ENCODE measurements around the gene SH3PXD2B.

DNA sequence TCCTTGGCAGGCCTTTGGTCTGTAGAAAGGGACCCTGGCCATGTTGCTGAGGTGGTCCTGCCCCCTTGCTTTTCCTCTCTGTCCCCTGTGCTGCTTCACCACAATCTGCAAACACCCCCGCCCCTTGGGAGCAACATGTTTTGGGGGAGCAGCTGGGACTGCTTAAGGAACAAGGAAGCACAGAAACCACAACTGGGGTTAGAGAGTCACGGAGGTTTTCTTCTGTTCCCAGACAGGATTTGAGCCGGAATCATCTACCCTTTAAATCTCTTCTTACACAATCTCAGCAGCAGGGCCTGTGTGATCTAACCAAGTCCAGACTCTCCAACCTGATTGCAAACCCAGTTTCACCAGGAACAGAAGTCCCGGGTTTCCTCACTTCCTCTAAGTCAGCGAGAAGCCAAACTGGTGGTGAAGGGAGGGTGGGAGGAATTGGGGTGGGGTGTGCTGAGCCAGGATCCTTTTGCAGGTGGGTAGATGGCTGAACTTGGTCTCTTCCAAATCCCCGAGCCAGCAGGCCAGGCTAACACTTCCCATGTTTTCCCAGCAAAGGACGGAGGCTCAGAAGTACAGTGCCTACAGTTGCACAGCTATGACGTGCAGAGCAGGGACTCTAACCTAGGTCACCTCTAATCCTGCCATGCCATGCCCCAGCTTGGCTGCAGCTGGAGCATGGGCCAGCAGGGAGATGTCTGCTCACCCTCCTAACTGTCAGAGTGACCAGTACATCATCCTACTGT lies 25.0 kb downstream of the SH3PXD2B start:
- no peak for TF ChIP-seq POLR2AphosphoS5 (IDR thresholded peaks at IDR 0.05; ENCODE audit: low read depth, low read length)
- TF ChIP-seq, protein P1, sequence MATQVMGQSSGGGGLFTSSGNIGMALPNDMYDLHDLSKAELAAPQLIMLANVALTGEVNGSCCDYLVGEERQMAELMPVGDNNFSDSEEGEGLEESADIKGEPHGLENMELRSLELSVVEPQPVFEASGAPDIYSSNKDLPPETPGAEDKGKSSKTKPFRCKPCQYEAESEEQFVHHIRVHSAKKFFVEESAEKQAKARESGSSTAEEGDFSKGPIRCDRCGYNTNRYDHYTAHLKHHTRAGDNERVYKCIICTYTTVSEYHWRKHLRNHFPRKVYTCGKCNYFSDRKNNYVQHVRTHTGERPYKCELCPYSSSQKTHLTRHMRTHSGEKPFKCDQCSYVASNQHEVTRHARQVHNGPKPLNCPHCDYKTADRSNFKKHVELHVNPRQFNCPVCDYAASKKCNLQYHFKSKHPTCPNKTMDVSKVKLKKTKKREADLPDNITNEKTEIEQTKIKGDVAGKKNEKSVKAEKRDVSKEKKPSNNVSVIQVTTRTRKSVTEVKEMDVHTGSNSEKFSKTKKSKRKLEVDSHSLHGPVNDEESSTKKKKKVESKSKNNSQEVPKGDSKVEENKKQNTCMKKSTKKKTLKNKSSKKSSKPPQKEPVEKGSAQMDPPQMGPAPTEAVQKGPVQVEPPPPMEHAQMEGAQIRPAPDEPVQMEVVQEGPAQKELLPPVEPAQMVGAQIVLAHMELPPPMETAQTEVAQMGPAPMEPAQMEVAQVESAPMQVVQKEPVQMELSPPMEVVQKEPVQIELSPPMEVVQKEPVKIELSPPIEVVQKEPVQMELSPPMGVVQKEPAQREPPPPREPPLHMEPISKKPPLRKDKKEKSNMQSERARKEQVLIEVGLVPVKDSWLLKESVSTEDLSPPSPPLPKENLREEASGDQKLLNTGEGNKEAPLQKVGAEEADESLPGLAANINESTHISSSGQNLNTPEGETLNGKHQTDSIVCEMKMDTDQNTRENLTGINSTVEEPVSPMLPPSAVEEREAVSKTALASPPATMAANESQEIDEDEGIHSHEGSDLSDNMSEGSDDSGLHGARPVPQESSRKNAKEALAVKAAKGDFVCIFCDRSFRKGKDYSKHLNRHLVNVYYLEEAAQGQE (IDR thresholded peaks at IDR 0.05; ENCODE audit: insufficient read depth in 1 of 2, low read depth in 2 of 2, low read length in 2 of 2) = no peak
- no peak for TF ChIP-seq TAF1 (IDR thresholded peaks at IDR 0.05; ENCODE audit: borderline replicate concordance, insufficient read depth, low read length)

Measured in PFSK-1 (cell line).